Measurements from ENCODE around the gene MEOX2.

MEOX2 gene

GRCh38 chr7:15680446-15680845 lies 6.0 kb downstream of the MEOX2 start:
- DNase-seq = no peak

- no peak for DNase-seq
These were observed 7.2 kb downstream of the MEOX2 start for GRCh38 chr7:15679306-15679705.

GRCh38 chr7:15678653-15679052 lies 7.8 kb downstream of the MEOX2 start:
- no peak for DNase-seq

GRCh38 chr7:15675379-15675778 lies 11.1 kb downstream of the MEOX2 start:
- no peak for DNase-seq

- DNase-seq = no peak
These were observed 11.9 kb downstream of the MEOX2 start for GRCh38 chr7:15674586-15674985.

- DNase-seq = no peak
These were observed 16.9 kb downstream of the MEOX2 start for GRCh38 chr7:15669443-15670090.

- DNase-seq = no peak
These were observed 18.5 kb downstream of the MEOX2 start for GRCh38 chr7:15667991-15668390.

- DNase-seq = no peak
These were observed 24.0 kb downstream of the MEOX2 start for GRCh38 chr7:15662451-15662850.

GRCh38 chr7:15658247-15658646 lies 28.2 kb downstream of the MEOX2 start:
- DNase-seq = no peak

GRCh38 chr7:15652776-15653290 lies 33.6 kb downstream of the MEOX2 start:
- DNase-seq = no peak

GRCh38 chr7:15651693-15652092 lies 34.8 kb downstream of the MEOX2 start:
- no peak for DNase-seq

- no peak for DNase-seq
These were observed 35.7 kb downstream of the MEOX2 start for GRCh38 chr7:15650787-15651186.

GRCh38 chr7:15648461-15648961 lies 38.0 kb downstream of the MEOX2 start:
- no peak for DNase-seq

GRCh38 chr7:15647309-15647708 lies 39.2 kb downstream of the MEOX2 start:
- no peak for DNase-seq

- peak; percentile 47 for DNase-seq
These were observed 43.3 kb downstream of the MEOX2 start for GRCh38 chr7:15643000-15643705.

GRCh38 chr7:15628876-15629275 lies 57.6 kb downstream of the MEOX2 start:
- no peak for DNase-seq

GRCh38 chr7:15626041-15626440 lies 60.4 kb downstream of the MEOX2 start:
- DNase-seq = no peak

- DNase-seq = no peak
These were observed 61.0 kb downstream of the MEOX2 start for GRCh38 chr7:15625466-15625865.

- no peak for DNase-seq
These were observed 65.0 kb downstream of the MEOX2 start for GRCh38 chr7:15621468-15621867.

- DNase-seq = no peak
These were observed 65.8 kb downstream of the MEOX2 start for GRCh38 chr7:15620491-15621185.

GRCh38 chr7:15618275-15618674 lies 68.2 kb downstream of the MEOX2 start:
- no peak for DNase-seq

GRCh38 chr7:15612205-15612604 lies 74.3 kb downstream of the MEOX2 start:
- DNase-seq = no peak

- no peak for DNase-seq
These were observed 76.0 kb downstream of the MEOX2 start for GRCh38 chr7:15610503-15610902.

GRCh38 chr7:15609287-15609686 lies 77.2 kb downstream of the MEOX2 start:
- DNase-seq = no peak

Data from OCI-M1 (cell line).